Measurements from ENCODE around the gene FAAP100. TPM values are rescaled to one million over a fixed set of nuclear protein-coding genes. Genes with fewer than 3 reads are reported as not detected.

The FAAP100 gene
- total RNA-seq, 4 donors from 2014 or later: 9.2 to 27.7 (median 11.9) TPM

DNA sequence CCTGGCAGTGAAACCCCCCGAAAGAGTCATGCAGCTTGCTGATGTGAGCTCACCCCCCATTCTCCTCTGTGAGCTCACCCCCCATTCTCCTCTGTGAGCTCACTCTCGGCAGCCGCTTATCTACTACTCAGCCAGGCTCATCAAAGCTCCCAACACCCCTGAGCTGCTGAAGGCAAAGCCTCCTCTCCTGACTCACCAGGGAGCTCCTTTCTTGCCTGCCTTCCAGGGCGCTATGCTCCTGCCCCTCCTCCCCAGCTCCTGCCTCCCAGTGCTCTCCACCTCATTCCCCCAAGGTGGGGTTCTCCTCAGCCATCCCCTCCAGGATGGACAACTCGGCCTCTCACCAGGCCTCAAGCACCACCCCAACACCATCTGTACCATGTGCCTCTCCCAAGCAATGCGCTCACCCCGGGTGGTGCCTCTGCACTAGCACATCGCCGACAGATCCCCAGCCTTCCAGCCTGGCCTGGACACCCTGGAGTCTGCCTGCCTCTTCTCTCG, 27.7 kb upstream of the FAAP100 start:
- TF ChIP-seq CTCF (IDR thresholded peaks at IDR 0.05; ENCODE audit: low read depth): no peak

DNA sequence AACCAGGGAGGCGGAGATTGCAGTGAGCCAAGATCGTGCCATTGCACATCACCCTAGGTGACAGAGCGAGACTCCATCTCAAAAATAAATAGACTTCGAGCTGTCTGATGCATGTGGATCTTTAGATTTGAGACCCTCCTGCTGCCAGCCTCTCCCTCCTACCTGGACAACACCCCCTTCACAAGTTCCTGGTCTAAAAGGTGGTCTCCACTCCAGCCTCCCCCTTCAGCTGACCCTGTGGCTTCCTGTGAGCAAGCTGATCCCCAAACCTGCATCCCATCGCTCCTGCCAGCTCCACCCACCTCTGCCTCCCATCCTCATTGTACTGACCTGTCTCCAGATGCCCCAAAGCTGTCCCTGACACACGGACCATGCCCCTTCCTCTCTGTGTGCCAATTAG, 27.1 kb upstream of the FAAP100 start:
- no peak for TF ChIP-seq CTCF (IDR thresholded peaks at IDR 0.05; ENCODE audit: low read depth)

- TF ChIP-seq CTCF (IDR thresholded peaks at IDR 0.05; ENCODE audit: low read depth): no peak
Observed at GRCh38 chr17:81578561-81579225, 26.5 kb upstream of the FAAP100 start.

GRCh38 chr17:81578038-81578441, 25.9 kb upstream of the FAAP100 start:
- no peak for TF ChIP-seq CTCF (IDR thresholded peaks at IDR 0.05; ENCODE audit: low read depth)

DNA sequence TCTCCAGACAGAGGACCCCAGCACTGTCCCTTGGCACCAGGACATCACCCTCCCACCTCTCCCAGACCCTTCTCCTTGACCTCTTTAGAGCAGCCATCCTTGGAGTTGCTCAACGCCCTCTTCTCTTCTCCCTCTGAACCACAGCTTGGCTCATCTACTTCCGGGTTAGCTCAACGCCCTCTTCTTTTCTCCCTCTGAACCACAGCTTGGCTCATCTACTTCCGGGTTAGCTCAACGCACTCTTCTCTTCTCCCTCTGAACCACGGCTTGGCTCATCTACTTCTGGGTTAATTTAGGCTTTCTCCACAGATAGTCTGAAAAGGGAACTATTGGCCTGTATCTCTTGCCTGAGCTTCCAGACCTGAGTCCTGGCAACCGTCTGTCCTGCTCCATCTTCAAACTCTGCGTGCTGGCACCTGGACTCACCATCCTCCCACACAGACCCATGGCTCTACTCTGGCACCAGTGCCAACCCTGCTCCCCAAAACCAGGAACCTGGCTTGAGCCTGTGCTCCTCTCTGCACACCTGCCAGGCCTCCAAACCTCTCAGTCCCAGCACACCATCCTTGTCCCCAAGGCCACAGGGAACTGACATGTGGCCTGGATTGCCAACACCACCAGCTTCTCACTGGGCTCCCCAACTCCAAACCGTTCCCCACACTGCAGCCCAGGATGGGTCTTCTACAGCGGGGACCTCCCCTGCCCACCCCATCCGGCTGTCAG, 25.3 kb upstream of the FAAP100 start:
- no peak for TF ChIP-seq CTCF (IDR thresholded peaks at IDR 0.05; ENCODE audit: low read depth)

DNA sequence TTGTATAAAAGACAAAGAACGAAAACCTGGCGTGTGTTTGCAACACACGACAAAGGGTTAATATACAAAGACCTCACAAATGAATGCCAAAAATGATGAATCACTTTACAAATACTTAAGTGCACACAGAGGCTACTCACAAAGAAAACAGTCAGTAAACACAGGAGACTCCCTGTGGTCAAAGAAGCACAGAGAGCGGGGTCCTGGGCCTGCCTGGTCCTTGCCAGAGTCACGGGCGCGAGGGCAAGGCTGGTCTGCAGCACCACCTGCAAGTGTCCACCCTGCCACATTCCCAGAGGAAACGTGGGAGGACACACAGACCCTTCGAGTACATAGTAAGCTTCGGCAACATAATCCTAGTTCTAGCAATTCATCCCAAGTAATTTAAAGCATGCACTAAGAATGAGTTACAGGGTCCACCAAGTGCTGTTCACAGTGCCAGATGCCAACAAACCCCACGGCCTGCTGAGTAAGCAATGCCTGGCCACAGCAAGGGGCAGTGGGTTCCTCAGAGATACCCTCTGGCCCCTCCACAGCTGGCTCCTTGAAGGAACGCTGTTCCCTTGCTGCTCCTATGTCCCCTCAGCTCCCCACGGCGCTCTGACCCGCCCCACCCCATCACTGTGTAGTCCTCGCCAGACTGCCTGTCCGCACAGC, 24.6 kb upstream of the FAAP100 start:
- no peak for TF ChIP-seq CTCF (IDR thresholded peaks at IDR 0.05; ENCODE audit: low read depth)

GRCh38 chr17:81575836-81576235, 23.7 kb upstream of the FAAP100 start:
- TF ChIP-seq CTCF (IDR thresholded peaks at IDR 0.05; ENCODE audit: low read depth): no peak
